A673 (cell line): ENCODE results near the gene CSNK1D.

Experiments
- EZH2 ChIP-seq: fragments of 200-600 bp; sonication (generic); IDR thresholded peaks from 2 replicates; pipeline ENCODE4 v1.6.1; 2017; ENCODE audit warnings: borderline replicate concordance, low read depth, mild to moderate bottlenecking, mixed read lengths, antibody characterized with exemption, low read length; ENCODE audit not compliant: poor library complexity, severe bottlenecking
- TF ChIP-seq, protein P1 (sequence below): fragments of 300-800, 200-600 bp; sonication (generic); conservative IDR thresholded peaks from 2 replicates; pipeline ENCODE4 v1.5.1; 2017; ENCODE audit warnings: low read depth, mild to moderate bottlenecking, antibody characterized with exemption, low read length, moderate library complexity, mixed read lengths

DNA sequence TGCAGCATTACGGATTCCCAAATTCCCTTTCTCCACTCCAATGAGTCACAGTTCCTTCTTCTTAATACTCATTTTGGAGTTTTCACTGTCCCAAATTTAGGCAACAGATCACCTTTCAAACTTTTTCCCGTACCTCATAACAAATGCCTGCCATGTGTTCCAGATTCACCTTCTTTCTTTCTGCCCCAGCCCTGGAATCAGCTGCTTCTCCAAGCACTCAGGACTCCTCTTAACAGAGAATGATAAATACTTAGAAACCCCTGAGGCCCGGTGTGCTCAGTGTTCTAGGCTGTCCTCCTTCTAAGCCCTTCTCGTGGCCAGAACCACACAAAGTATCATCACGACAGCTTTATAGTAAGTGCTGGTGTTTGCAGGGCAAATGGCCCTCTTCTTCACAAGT lies 14.9 kb downstream of the CSNK1D start:
- TF ChIP-seq, protein P1, sequence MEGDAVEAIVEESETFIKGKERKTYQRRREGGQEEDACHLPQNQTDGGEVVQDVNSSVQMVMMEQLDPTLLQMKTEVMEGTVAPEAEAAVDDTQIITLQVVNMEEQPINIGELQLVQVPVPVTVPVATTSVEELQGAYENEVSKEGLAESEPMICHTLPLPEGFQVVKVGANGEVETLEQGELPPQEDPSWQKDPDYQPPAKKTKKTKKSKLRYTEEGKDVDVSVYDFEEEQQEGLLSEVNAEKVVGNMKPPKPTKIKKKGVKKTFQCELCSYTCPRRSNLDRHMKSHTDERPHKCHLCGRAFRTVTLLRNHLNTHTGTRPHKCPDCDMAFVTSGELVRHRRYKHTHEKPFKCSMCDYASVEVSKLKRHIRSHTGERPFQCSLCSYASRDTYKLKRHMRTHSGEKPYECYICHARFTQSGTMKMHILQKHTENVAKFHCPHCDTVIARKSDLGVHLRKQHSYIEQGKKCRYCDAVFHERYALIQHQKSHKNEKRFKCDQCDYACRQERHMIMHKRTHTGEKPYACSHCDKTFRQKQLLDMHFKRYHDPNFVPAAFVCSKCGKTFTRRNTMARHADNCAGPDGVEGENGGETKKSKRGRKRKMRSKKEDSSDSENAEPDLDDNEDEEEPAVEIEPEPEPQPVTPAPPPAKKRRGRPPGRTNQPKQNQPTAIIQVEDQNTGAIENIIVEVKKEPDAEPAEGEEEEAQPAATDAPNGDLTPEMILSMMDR = no peak
- no peak for TF ChIP-seq EZH2
